ENCODE results near the gene FAM180A.
A peak's percentile ranks its signal among the peaks of the same experiment; 100 is the strongest.

Gene FAM180A

GRCh38 chr7:135771051-135771450 is 22.4 kb upstream of the FAM180A start:
- DNase-seq, result no peak

GRCh38 chr7:135770139-135770710 is 21.6 kb upstream of the FAM180A start:
- DNase-seq, result no peak

- DNase-seq, result no peak
Measured at GRCh38 chr7:135769005-135769802, 20.6 kb upstream of the FAM180A start.

- DNase-seq, result no peak
Measured at GRCh38 chr7:135768467-135768866, 19.9 kb upstream of the FAM180A start.

- no peak for DNase-seq
Measured at GRCh38 chr7:135768064-135768463, 19.5 kb upstream of the FAM180A start.

GRCh38 chr7:135763261-135763660 is 14.6 kb upstream of the FAM180A start:
- no peak for DNase-seq

- no peak for DNase-seq
Measured at GRCh38 chr7:135761751-135762488, 13.3 kb upstream of the FAM180A start.

GRCh38 chr7:135759532-135759931 is 10.9 kb upstream of the FAM180A start:
- DNase-seq, result no peak

- DNase-seq, result peak; percentile 5
Measured at GRCh38 chr7:135758531-135758932, 9.9 kb upstream of the FAM180A start.

GRCh38 chr7:135757719-135758411 is 9.3 kb upstream of the FAM180A start:
- DNase-seq, result no peak

GRCh38 chr7:135756191-135756590 is 7.6 kb upstream of the FAM180A start:
- no peak for DNase-seq

- DNase-seq, result no peak
Measured at GRCh38 chr7:135755351-135755753, 6.7 kb upstream of the FAM180A start.

GRCh38 chr7:135753616-135754413 is 5.2 kb upstream of the FAM180A start:
- DNase-seq, result no peak

GRCh38 chr7:135747366-135747765 is 1.2 kb downstream of the FAM180A start:
- no peak for DNase-seq

- DNase-seq, result no peak
Measured at GRCh38 chr7:135745703-135746312, 2.8 kb downstream of the FAM180A start.

GRCh38 chr7:135744938-135745702 is 3.5 kb downstream of the FAM180A start:
- no peak for DNase-seq

- DNase-seq, result no peak
Measured at GRCh38 chr7:135743907-135744731, 4.5 kb downstream of the FAM180A start.

- DNase-seq, result no peak
Measured at GRCh38 chr7:135742371-135742770, 6.2 kb downstream of the FAM180A start.

GRCh38 chr7:135741905-135742304 is 6.7 kb downstream of the FAM180A start:
- DNase-seq, result peak; percentile 11

- DNase-seq, result no peak
Measured at GRCh38 chr7:135740889-135741288, 7.7 kb downstream of the FAM180A start.

All from hematopoietic multipotent progenitor cell treated with erythropoietin and hydrocortisone succinate and interleukin-3 and kit ligand, for 8 days (in vitro differentiated cells).